K562 (cell line): ENCODE data around the gene SLC35B4. TPM values are rescaled to one million over a fixed set of nuclear protein-coding genes. Genes with fewer than 3 reads are reported as not detected.

Experiments
- ATAC-seq: fragments of 200-7000 bp; cut with Tn5 transposase; 3 replicates; pipeline ENCODE4 v1.9.1; 2020; ENCODE audit warnings: moderate library complexity
- BruUV-seq: library from RNA; stranded (reverse); fragments of 400-500 nt; replicated peaks from 2 replicates; lab custom pipeline; 2021; lab: Mats Ljungman, UMichigan
- CTCF ChIA-PET: fragments of 300-600 bp; formaldehyde crosslinking; extraction: SDS; loops from one replicate; lab custom pipeline; 2021; ENCODE audit warnings: low intra/inter-chr PET ratio; lab: Yijun Ruan, JAX
- POLR2A ChIA-PET: fragments of 300-600, 350-650 bp; sonication (Branson Sonifier 250); formaldehyde crosslinking; extraction: SDS; loops from one replicate; lab custom pipeline; 2021; ENCODE audit warnings: antibody characterized with exemption, inconsistent platforms; lab: Yijun Ruan, JAX
- DNase-seq, 4 experiments: peaks; one replicate each; pipeline versions ENCODE4 v3.0.0 to v3.0.0-alpha.2; 2011 to 2018; ENCODE audit warnings: low spot score in 3 of 4, mixed read lengths in 3 of 4; ENCODE audit errors: extremely low read depth in 1 of 4
- FAIRE-seq: peaks from 2 replicates; lab custom pipeline; 2011; peaks lifted over from hg19 to GRCh38; lab: Jason Lieb, UNC
- H2AFZ ChIP-seq: 2 replicates; pipeline ENCODE4 v1.6.0; 2011; ENCODE audit warnings: low read depth, low read length, control low read depth, inconsistent platforms
- H3K27ac ChIP-seq: fragments of 200-600 bp; 3 replicates; pipeline ENCODE4 v1.8.0; 2011; ENCODE audit warnings: low read depth, mild to moderate bottlenecking, control low read depth, inconsistent platforms, low read length, moderate library complexity, mixed read lengths; ENCODE audit errors: extremely low read depth
- H3K27me3 ChIP-seq, 2 experiments: fragments of 300-600 bp in 1 of 2; 2 replicates in 1 of 2; 3 replicates in 1 of 2; pipeline versions ENCODE4 v1.6.0 to v1.8.0; 2011; ENCODE audit warnings: inconsistent platforms in 2 of 2, low read length in 2 of 2, mild to moderate bottlenecking in 1 of 2, mixed read lengths in 1 of 2, moderate library complexity in 1 of 2; ENCODE audit not compliant: control insufficient read depth in 2 of 2, insufficient read depth in 2 of 2
- H3K36me3 ChIP-seq: fragments of 300-600 bp; 3 replicates; pipeline ENCODE4 v1.8.0; 2011; ENCODE audit warnings: mild to moderate bottlenecking, low read length, inconsistent platforms; ENCODE audit not compliant: control insufficient read depth, insufficient read depth
- H3K4me1 ChIP-seq, 2 experiments: fragments of 200-600 bp in 1 of 2; replicated peaks in 1 of 2; 2 replicates in 1 of 2; 3 replicates in 1 of 2; pipeline versions ENCODE4 v1.5.1 to v1.8.0; 2011; ENCODE audit warnings: inconsistent platforms in 2 of 2, low read length in 2 of 2, mild to moderate bottlenecking in 1 of 2, mixed read lengths in 1 of 2, moderate library complexity in 1 of 2; ENCODE audit not compliant: control insufficient read depth in 2 of 2, insufficient read depth in 2 of 2
- H3K4me2 ChIP-seq: 2 replicates; pipeline ENCODE4 v1.6.1; 2011; ENCODE audit warnings: low read length, control low read depth, inconsistent platforms, mixed read lengths; ENCODE audit not compliant: insufficient read depth
- H3K4me3 ChIP-seq: fragments of 200-600 bp; sonication (generic), shearing (Covaris generic); 2 replicates; pipeline ENCODE4 v1.5.1; 2016; ENCODE audit warnings: control low read depth, inconsistent platforms
- H3K79me2 ChIP-seq: fragments of 200-600 bp; 3 replicates; pipeline ENCODE4 v1.8.0; 2011; ENCODE audit warnings: low read length, inconsistent platforms; ENCODE audit not compliant: control insufficient read depth, insufficient read depth
- H3K9ac ChIP-seq, 2 experiments: 2 replicates each; pipeline versions ENCODE4 v1.6.0 to v1.6.1; 2011; ENCODE audit warnings: low read depth in 2 of 2, low read length in 2 of 2, control low read depth in 1 of 2, inconsistent platforms in 1 of 2, mild to moderate bottlenecking in 1 of 2, mixed read lengths in 1 of 2; ENCODE audit not compliant: insufficient read depth in 1 of 2
- H3K9me1 ChIP-seq: one replicate; pipeline ENCODE4 v1.6.0; 2011; ENCODE audit warnings: inconsistent platforms, mild to moderate bottlenecking, low read length, moderate library complexity; ENCODE audit not compliant: control insufficient read depth, insufficient read depth
- H3K9me3 ChIP-seq: replicated peaks from 2 replicates; pipeline ENCODE4 v1.5.1; 2011; ENCODE audit warnings: low read depth, low read length, inconsistent platforms; ENCODE audit not compliant: control insufficient read depth, insufficient read depth
- H4K20me1 ChIP-seq: replicated peaks from 2 replicates; pipeline ENCODE4 v1.6.1; 2011; ENCODE audit warnings: low read length, inconsistent platforms, mixed read lengths; ENCODE audit not compliant: control insufficient read depth, insufficient read depth
- CBFA2T2 ChIP-seq: fragments of 450-650 bp; conservative IDR thresholded peaks from 2 replicates; pipeline ENCODE4 v1.6.1; 2017; ENCODE audit warnings: mild to moderate bottlenecking
- E2F3 ChIP-seq: fragments of 250-450 bp; sonication (Bioruptor Pico); IDR thresholded peaks from 2 replicates; pipeline ENCODE4 v1.4.0; 2020; ENCODE audit warnings: mild to moderate bottlenecking
- ERF ChIP-seq: fragments of 450-650 bp; formaldehyde crosslinking; IDR thresholded peaks from 2 replicates; pipeline ENCODE4 v1.4.0; 2020; ENCODE audit warnings: mild to moderate bottlenecking, mixed read lengths
- MIER1 ChIP-seq: fragments of 450-650 bp; IDR thresholded peaks from 2 replicates; pipeline ENCODE4 v1.6.1; 2016; ENCODE audit warnings: antibody characterized with exemption, mild to moderate bottlenecking, low read depth
- MNT ChIP-seq, 2 experiments: fragments of 450-650 bp; conservative IDR thresholded peaks; 2 replicates each; pipeline ENCODE4 v1.6.1; 2017; ENCODE audit warnings: mild to moderate bottlenecking in 2 of 2, moderate library complexity in 2 of 2
- MTA3 ChIP-seq: fragments of 450-650 bp; formaldehyde crosslinking; IDR thresholded peaks from 2 replicates; pipeline ENCODE4 v1.6.1; 2017; ENCODE audit warnings: mild to moderate bottlenecking, borderline replicate concordance
- NBN ChIP-seq: fragments of 450-650 bp; IDR thresholded peaks from 2 replicates; pipeline ENCODE4 v1.6.1; 2016; ENCODE audit warnings: low read depth, mild to moderate bottlenecking
- NR2C2 ChIP-seq, 2 experiments: fragments of 200-800 bp in 1 of 2; sonication (Bioruptor generic) in 1 of 2; sonication (generic) in 1 of 2; formaldehyde crosslinking in 1 of 2; IDR thresholded peaks; 2 replicates each; pipeline versions ENCODE4 v1.6.1 to v1.8.0; 2016 to 2022; ENCODE audit warnings: mild to moderate bottlenecking in 1 of 2, missing compliant biosample characterization in 1 of 2, missing genetic modification characterization in 1 of 2, missing genetic modification reagents in 1 of 2
- POLR2A ChIP-seq: fragments of 450-650 bp; conservative IDR thresholded peaks from 2 replicates; pipeline ENCODE4 v1.6.1; 2016
- POLR2G ChIP-seq: fragments of 200-400 bp; formaldehyde crosslinking; IDR thresholded peaks from 2 replicates; pipeline ENCODE4 v1.6.1; 2017; ENCODE audit warnings: low read depth, mild to moderate bottlenecking, antibody characterized with exemption, low read length, moderate library complexity
- RAD51 ChIP-seq: fragments of 450-650 bp; IDR thresholded peaks from 2 replicates; pipeline ENCODE4 v1.7.1; 2016; ENCODE audit warnings: low read depth, mild to moderate bottlenecking, borderline replicate concordance
- RBBP5 ChIP-seq: fragments of 200-600 bp; sonication (generic); IDR thresholded peaks from 2 replicates; pipeline ENCODE4 v1.6.1; 2012; ENCODE audit warnings: borderline replicate concordance, mild to moderate bottlenecking, low read length, control low read depth, inconsistent platforms; ENCODE audit not compliant: insufficient read depth, poor library complexity, severe bottlenecking
- RBM22 ChIP-seq: fragments of 200-400 bp; formaldehyde crosslinking; IDR thresholded peaks from 2 replicates; pipeline ENCODE4 v1.6.1; 2018; ENCODE audit warnings: low read length, low read depth; ENCODE audit not compliant: poor library complexity, severe bottlenecking
- RFX1 ChIP-seq: fragments of 450-650 bp; IDR thresholded peaks from 2 replicates; pipeline ENCODE4 v1.6.1; 2016; ENCODE audit warnings: mild to moderate bottlenecking, moderate library complexity
- RNF2 ChIP-seq: sonication (generic); IDR thresholded peaks from 2 replicates; pipeline ENCODE4 v1.6.1; 2016
- RUNX1 ChIP-seq: sonication (generic); IDR thresholded peaks from 2 replicates; pipeline ENCODE4 v1.6.1; 2016; ENCODE audit warnings: antibody characterized with exemption, low read depth
- SAFB ChIP-seq: fragments of 200-400 bp; formaldehyde crosslinking; IDR thresholded peaks from 2 replicates; pipeline ENCODE4 v1.6.1; 2017; ENCODE audit warnings: low read depth, low read length, borderline replicate concordance
- SMAD4 ChIP-seq: fragments of 250-450 bp; sonication (Bioruptor Pico); conservative IDR thresholded peaks from 2 replicates; pipeline ENCODE4 v1.8.0; 2021; ENCODE audit warnings: inconsistent platforms, mild to moderate bottlenecking, moderate library complexity
- SUPT5H ChIP-seq: fragments of 450-650 bp; IDR thresholded peaks from 2 replicates; pipeline ENCODE4 v1.6.1; 2016
- TAL1 ChIP-seq: fragments of 450-650 bp; IDR thresholded peaks from 2 replicates; pipeline ENCODE4 v1.6.1; 2016; ENCODE audit warnings: mild to moderate bottlenecking
- TRIM24 ChIP-seq, 2 experiments: fragments of 450-650 bp; IDR thresholded peaks; 2 replicates each; pipeline ENCODE4 v1.6.1; 2016
- USF1 ChIP-seq: sonication (generic); formaldehyde crosslinking; IDR thresholded peaks from 2 replicates; pipeline ENCODE4 v1.9.0; 2022; ENCODE audit warnings: mild to moderate bottlenecking, missing genetic modification reagents
- USF2 ChIP-seq: sonication (generic); formaldehyde crosslinking; IDR thresholded peaks from 2 replicates; pipeline ENCODE4 v1.5.0; 2020; ENCODE audit warnings: missing genetic modification reagents
- ZNF445 ChIP-seq: fragments of 250-450 bp; sonication (Bioruptor Pico); IDR thresholded peaks from 2 replicates; pipeline ENCODE4 v1.4.0; 2020; ENCODE audit warnings: low read depth, mild to moderate bottlenecking, moderate library complexity
- WGBS: fragments of 100-300 bp; shearing (Covaris generic); methylation state at CpG from one replicate; pipeline ENCODE4 v1.1.6; 2016; ENCODE audit warnings: low coverage, mixed read lengths; ENCODE audit not compliant: insufficient coverage; ENCODE audit errors: missing lambda C conversion rate; 5-methylcytosine and 5-hydroxymethylcytosine counted together
- in situ Hi-C: fragments of 300-500 bp; cut with MboI; formaldehyde crosslinking; loops from 4 replicates; pipeline ENCODE4 v1.15.0; 2018; ENCODE audit warnings: inconsistent platforms, mixed read lengths
- intact Hi-C: fragments of 100-400 bp; cut with micrococcal nuclease; formaldehyde crosslinking; loops from 2 replicates; pipeline ENCODE4 v1.14.2; 2022
- polyA plus RNA-seq, 8 experiments: library from polyadenylated mRNA; depleted of rRNA in 4 of 8; stranded (reverse) in 5 of 8; unstranded in 3 of 8; fragments of >200 nt; fragmentation: Nextera tagmentation in 2 of 8; fragmentation: Illumina TruSeq in 1 of 8; extraction: Ambion mirVana in 2 of 8; extraction: Trizol in 1 of 8; gene quantifications; 2 replicates each; pipeline versions ENCODE4 v1.2.1 to v1.2.3, GENCODE V29; 2011 to 2014; ENCODE audit warnings: inconsistent platforms in 1 of 8, missing spikeins in 1 of 8
- total RNA-seq, 7 experiments: library from RNA; depleted of rRNA in 6 of 7; stranded (reverse); fragments of >200 nt in 6 of 7; fragmentation: Illumina TruSeq in 2 of 7; extraction: Trizol in 2 of 7; gene quantifications; 2 replicates each; pipeline versions ENCODE4 v1.2.1 to v1.2.3, GENCODE V29; 2011 to 2021; ENCODE audit warnings: low replicate concordance in 1 of 7

The SLC35B4 gene
- total and polyA plus RNA-seq, 9 of the 15 experiments (the other 6 are each of a cell fraction or from before 2014, with no cell fraction given) = 6.1 to 34.9 (median 17.6) TPM

GRCh38 chr7:134351424-134351823 lies 34.7 kb upstream of the SLC35B4 start:
- no peak for DNase-seq
- H2AFZ ChIP-seq = no peak overlapping the region
- H3K4me3 ChIP-seq = no peak overlapping the region
- H3K4me2 ChIP-seq = no peak overlapping the region
- H3K27ac ChIP-seq = no peak overlapping the region
- no peaks in the 10 kb centered on the region for H3K9me1 ChIP-seq
- H3K36me3 ChIP-seq = no peaks in the 10 kb centered on the region
- no peak overlapping the region for H3K9ac ChIP-seq
- 2% methylated on average over 7 of the region's 7 CpGs for WGBS
- BruUV-seq = no TSS peak
- no peak for FAIRE-seq
- H3K27me3 ChIP-seq = peaks cover 27 to 37% of the 10 kb centered on the region in 2 experiments
- H3K4me1 ChIP-seq = no peaks in the 10 kb centered on the region
- intact Hi-C loops = loop anchor here (10.0 kb wide), 1 partner anchor 207 kb away; no protein-coding TSS in a partner anchor
- ChIA-PET CTCF (no interaction called here), POLR2A (no interaction called here)
- H4K20me1 ChIP-seq = no peaks in the 10 kb centered on the region
- no peaks in the 10 kb centered on the region for H3K79me2 ChIP-seq
- H3K9me3 ChIP-seq = no peaks in the 10 kb centered on the region
- TF ChIP-seq NBN (no peak), POLR2A (no peak), SAFB (no peak), RAD51 (peak; percentile 37; the same call in 1 of the 2 replicates), SMAD4 (CRISPR knock-in tag) (no peak), RFX1 (no peak), SUPT5H (no peak), TRIM24 (IDR thresholded peaks at IDR 0.05) (no peak), RBBP5 (no peak), CBFA2T2 (no peak), NR2C2 (CRISPR knock-in tag; IDR thresholded peaks at IDR 0.05) (no peak), NR2C2 (tag; IDR thresholded peaks at IDR 0.05) (no peak), RNF2 (no peak), TAL1 (no peak), MIER1 (no peak), RBM22 (no peak), USF1 (CRISPR knock-in tag) (peak; percentile 54), RUNX1 (no peak), POLR2G (no peak), E2F3 (CRISPR knock-in tag) (no peak), ZNF445 (CRISPR knock-in tag) (no peak), MTA3 (no peak), USF2 (CRISPR knock-in tag) (peak; percentile 76), ERF (no peak), MNT (conservative IDR thresholded peaks at IDR 0.05) (no peak)
- TF ChIP-seq, all 486 proteins: peak for 3
- in situ Hi-C loops = no loop called here
- peak; percentile 54; the same call in 2 of the 3 replicates for ATAC-seq
